KMS-11 (cell line): ENCODE measurements around the gene GRM8.
"Not testable (repeated sequence)": the region's sequence is repeated elsewhere in the genome, so short reads cannot be mapped to it uniquely, and the experiment has no call there.

Source experiments
- H2AFZ ChIP-seq: fragments of 200-600 bp; sonication (generic); 2 replicates; pipeline ENCODE4 v1.6.1; 2016; ENCODE audit warnings: antibody characterized with exemption, mixed run types, low read depth
- H3K27ac ChIP-seq: fragments of 200-600 bp; sonication (generic); 2 replicates; pipeline ENCODE4 v1.6.1; 2016; ENCODE audit warnings: mild to moderate bottlenecking, mixed run types
- H3K27me3 ChIP-seq: fragments of 200-600 bp; sonication (generic); 2 replicates; pipeline ENCODE4 v1.6.1; 2017; ENCODE audit warnings: mild to moderate bottlenecking, low read depth, mixed run types, moderate library complexity; ENCODE audit not compliant: insufficient read depth
- H3K36me3 ChIP-seq: fragments of 200-600 bp; sonication (generic); 2 replicates; pipeline ENCODE4 v1.6.1; 2017; ENCODE audit warnings: mild to moderate bottlenecking, mixed run types; ENCODE audit not compliant: insufficient read depth
- H3K4me1 ChIP-seq: fragments of 200-600 bp; sonication (generic); 2 replicates; pipeline ENCODE4 v1.6.1; 2016; ENCODE audit warnings: mild to moderate bottlenecking, low read depth, mixed run types; ENCODE audit not compliant: poor library complexity, severe bottlenecking
- H3K4me2 ChIP-seq: fragments of 200-600 bp; sonication (generic); 2 replicates; pipeline ENCODE4 v1.7.0; 2016; ENCODE audit warnings: mild to moderate bottlenecking, mixed run types
- H3K4me3 ChIP-seq: fragments of 200-600 bp; sonication (generic); IDR thresholded peaks from 2 replicates; pipeline ENCODE4 v1.6.1; 2017; ENCODE audit warnings: low read depth, low read length, mixed read lengths; ENCODE audit not compliant: insufficient read depth
- H3K79me2 ChIP-seq: fragments of 200-600 bp; sonication (generic); 2 replicates; pipeline ENCODE4 v1.6.1; 2016; ENCODE audit warnings: low read depth, mixed run types; ENCODE audit not compliant: insufficient read depth
- H3K9ac ChIP-seq: fragments of 200-600 bp; sonication (generic); 2 replicates; pipeline ENCODE4 v1.6.1; 2016; ENCODE audit warnings: mild to moderate bottlenecking, mixed run types
- H4K20me1 ChIP-seq: fragments of 200-600 bp; sonication (generic); 2 replicates; pipeline ENCODE4 v1.6.1; 2016; ENCODE audit warnings: mild to moderate bottlenecking, mixed run types; ENCODE audit not compliant: insufficient read depth
- TF ChIP-seq, protein P1 (sequence below): fragments of 200-600 bp; sonication (generic); conservative IDR thresholded peaks from 2 replicates; pipeline ENCODE4 v1.6.1; 2017; ENCODE audit warnings: low read depth, mild to moderate bottlenecking, antibody characterized with exemption, low read length, moderate library complexity, mixed read lengths

Gene GRM8

DNA sequence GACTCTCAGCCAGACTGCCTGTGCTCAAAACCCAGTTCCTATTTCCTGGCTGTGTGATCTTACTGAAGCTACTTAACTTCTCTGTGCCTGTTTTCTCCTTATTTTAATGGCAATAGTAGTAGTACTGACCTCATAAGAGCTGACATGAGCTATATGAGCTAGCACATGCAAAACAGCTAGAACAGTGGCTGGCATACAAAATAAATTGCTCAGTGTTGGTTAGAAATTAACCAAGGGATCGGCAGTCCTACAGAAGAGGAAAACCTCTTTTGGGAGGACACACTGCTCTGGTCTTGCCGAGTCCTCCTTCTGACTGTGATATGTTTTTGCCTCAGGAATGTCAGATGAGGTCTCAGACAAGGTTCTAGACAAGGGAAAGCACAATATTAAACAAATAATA is 322.6 kb downstream of the GRM8 start:
- TF ChIP-seq, protein P1, sequence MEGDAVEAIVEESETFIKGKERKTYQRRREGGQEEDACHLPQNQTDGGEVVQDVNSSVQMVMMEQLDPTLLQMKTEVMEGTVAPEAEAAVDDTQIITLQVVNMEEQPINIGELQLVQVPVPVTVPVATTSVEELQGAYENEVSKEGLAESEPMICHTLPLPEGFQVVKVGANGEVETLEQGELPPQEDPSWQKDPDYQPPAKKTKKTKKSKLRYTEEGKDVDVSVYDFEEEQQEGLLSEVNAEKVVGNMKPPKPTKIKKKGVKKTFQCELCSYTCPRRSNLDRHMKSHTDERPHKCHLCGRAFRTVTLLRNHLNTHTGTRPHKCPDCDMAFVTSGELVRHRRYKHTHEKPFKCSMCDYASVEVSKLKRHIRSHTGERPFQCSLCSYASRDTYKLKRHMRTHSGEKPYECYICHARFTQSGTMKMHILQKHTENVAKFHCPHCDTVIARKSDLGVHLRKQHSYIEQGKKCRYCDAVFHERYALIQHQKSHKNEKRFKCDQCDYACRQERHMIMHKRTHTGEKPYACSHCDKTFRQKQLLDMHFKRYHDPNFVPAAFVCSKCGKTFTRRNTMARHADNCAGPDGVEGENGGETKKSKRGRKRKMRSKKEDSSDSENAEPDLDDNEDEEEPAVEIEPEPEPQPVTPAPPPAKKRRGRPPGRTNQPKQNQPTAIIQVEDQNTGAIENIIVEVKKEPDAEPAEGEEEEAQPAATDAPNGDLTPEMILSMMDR: no peak
- Histone ChIP-seq H3K79me2 (no peaks in the 10 kb centered on the region), H3K4me3 (no peak overlapping the region), H3K4me2 (no peak overlapping the region), H3K27ac (no peak overlapping the region), H3K27me3 (no peaks in the 10 kb centered on the region), H2AFZ (no peak overlapping the region), H3K9ac (no peak overlapping the region), H3K4me1 (no peaks in the 10 kb centered on the region), H4K20me1 (no peaks in the 10 kb centered on the region), H3K36me3 (no peaks in the 10 kb centered on the region)

DNA sequence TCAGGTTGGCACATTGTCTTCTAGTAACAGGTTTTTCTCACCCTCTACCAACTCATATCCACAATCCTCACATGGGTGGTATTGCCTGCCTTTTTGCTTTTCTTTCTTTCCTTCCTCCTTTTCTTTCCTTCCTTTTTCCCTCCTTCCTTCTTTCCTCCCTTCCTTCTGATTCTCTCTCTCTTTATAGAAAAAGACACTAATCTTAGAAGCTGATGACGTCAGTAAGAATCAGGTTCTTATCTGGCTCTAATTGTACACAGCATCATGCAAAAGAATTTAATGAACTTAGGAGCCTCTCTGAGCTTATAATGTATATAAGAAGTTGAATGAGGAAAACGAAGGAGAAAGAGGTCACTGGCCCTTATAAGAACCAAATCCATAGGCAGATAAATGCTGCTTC is 328.3 kb downstream of the GRM8 start:
- Histone ChIP-seq H3K27me3 (no peaks in the 10 kb centered on the region), H3K79me2 (no peaks in the 10 kb centered on the region), H4K20me1 (no peaks in the 10 kb centered on the region), H3K4me2 (no peak overlapping the region), H3K9ac (no peak overlapping the region), H2AFZ (no peak overlapping the region), H3K4me3 (no peak overlapping the region), H3K27ac (no peak overlapping the region), H3K36me3 (no peaks in the 10 kb centered on the region), H3K4me1 (no peaks in the 10 kb centered on the region)
- TF ChIP-seq, protein P1: no peak

DNA sequence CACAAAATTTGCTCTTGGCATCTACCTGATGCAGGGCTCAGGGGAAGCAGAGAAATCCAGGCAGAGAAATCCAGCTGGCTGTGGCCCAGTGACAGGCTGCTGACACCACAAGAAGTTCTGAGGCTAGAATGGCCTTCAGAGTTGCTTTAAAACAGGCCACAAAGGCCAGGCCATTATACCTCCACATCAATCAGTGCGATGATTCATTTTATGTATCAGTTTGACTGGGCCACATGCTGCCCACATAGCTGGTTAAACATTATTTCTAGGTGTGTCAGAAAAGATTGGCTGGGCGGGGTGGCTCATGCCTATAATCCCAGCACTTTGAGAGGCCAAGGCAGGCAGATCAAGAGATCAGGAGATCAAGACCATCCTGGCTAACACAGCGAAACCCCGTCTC is 341.1 kb downstream of the GRM8 start:
- H2AFZ ChIP-seq, H3K36me3 ChIP-seq, H3K9ac ChIP-seq, H4K20me1 ChIP-seq, H3K27me3 ChIP-seq, H3K4me1 ChIP-seq, H3K79me2 ChIP-seq, H3K4me2 ChIP-seq, H3K27ac ChIP-seq, H3K4me3 ChIP-seq: not testable (repeated sequence)

DNA sequence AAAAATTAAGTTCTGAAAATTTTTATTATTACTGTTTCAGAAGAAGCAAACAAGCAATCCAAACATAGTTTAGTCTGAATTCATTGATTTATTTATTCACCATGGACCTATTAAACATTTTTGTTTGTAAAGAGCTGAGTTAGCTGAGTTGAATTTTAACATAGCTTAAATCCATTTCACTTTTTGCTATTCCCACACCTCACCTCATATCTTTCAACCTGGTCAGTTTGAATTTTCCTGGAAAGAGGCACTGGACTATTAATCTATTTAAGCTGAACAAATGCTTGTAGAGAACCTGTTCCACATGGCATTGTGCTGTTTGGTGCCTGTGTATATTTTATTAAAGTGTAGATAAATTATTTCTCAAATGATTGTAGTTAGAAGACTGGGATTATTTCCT is 344.2 kb downstream of the GRM8 start:
- H3K4me2 ChIP-seq, H3K4me3 ChIP-seq, H4K20me1 ChIP-seq, H3K36me3 ChIP-seq, H3K9ac ChIP-seq, H2AFZ ChIP-seq, H3K27ac ChIP-seq, H3K4me1 ChIP-seq, H3K27me3 ChIP-seq, H3K79me2 ChIP-seq: not testable (repeated sequence)

DNA sequence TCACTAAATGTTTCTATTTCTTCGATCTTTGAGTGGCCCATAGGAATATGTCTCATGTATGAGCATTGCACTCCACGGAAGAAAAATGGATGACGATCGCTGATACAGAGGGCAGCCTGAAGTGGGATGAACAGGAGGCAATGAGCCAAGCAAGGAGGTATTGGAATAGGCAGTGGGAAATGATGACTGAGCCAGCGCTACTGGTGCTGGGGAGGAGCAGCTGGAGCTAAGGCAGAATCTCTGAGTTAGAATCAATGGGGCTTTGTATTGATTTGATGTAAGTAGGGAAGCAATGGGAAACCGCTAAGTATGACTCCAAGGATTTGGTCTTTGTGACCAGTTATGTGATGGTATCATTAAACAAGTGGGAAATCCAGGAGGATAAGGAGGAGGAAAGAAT is 345.1 kb downstream of the GRM8 start:
- not testable (repeated sequence) for H3K4me3 ChIP-seq, H3K4me1 ChIP-seq, H3K27me3 ChIP-seq, H3K4me2 ChIP-seq, H3K36me3 ChIP-seq, H4K20me1 ChIP-seq, H3K79me2 ChIP-seq, H2AFZ ChIP-seq, H3K9ac ChIP-seq, H3K27ac ChIP-seq

DNA sequence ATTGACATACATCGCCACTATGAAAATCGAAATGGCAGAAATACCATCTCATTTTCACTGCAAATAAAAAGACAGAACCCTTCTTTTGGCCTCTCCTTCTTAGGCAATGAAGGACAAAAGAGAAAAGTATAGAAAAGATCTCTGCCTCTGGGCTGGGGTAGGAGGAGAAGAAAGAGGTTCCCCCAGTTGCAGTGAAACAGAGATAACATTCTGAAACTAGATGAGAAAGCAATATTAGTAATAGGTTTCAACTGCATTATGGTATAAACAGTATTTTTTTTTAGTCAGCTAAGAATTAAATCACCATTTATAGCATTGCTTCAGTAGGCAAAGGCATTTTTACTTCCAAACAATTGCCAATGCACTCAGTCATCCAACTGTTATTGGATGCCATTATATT is 347.5 kb downstream of the GRM8 start:
- not testable (repeated sequence) for H3K79me2 ChIP-seq, H3K9ac ChIP-seq, H3K36me3 ChIP-seq, H3K4me3 ChIP-seq, H3K27me3 ChIP-seq, H2AFZ ChIP-seq, H3K4me1 ChIP-seq, H3K4me2 ChIP-seq, H3K27ac ChIP-seq, H4K20me1 ChIP-seq

DNA sequence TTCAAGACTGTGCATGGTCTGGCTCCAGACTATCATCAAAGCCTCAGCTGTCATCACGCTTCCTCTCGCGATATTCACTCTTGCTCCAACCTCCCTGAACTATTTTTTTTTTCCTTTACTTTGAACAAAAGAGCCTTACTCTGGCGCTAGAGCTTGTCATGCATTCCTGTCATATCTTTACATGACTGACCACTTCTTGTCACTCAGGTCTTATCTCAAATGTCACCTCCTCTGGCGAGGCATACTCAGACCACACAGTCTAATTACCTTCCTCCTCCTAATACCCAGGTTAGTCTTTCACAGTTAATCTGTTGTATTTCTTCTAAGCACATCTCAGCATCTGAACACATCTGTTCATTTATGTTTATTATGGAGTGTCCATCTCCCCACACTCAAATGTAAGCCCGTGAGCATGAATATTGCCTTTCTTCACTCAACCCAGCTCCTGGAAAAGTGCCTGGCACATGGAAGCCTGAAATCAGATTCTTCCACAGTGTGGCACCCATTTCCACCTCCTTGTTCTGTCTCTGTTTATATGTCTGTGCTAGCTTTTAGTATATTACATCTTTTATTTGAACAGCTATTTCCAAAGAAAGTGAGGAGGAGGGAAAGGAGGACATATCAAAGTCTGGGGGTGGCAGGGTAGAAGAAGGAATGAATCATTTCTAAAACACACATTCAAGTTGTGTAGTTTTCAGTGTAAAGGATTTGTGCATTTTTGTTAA is 351.5 kb downstream of the GRM8 start:
- not testable (repeated sequence) for H3K79me2 ChIP-seq, H3K4me1 ChIP-seq, H3K4me3 ChIP-seq, H3K27me3 ChIP-seq, H3K27ac ChIP-seq, H3K36me3 ChIP-seq, H3K9ac ChIP-seq, H2AFZ ChIP-seq, H3K4me2 ChIP-seq, H4K20me1 ChIP-seq

DNA sequence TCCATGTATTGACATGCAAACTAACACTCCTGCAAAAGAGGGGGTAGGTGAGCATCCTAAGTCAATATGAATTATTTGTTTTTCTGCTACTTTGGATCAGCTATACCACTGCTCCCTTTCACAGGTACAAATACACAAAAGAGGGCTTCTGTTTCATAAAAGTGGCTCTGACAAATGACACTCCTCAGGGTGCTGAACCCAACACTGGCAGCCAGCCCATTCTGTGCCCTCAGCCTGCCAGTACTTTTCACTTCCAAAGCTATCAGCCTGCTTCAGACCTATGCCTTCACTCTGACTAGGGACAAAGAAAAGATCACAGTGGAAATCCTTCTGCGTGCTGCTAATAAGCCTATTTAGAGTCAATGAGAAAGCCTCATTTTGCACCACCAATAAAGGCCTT is 364.8 kb downstream of the GRM8 start:
- H3K27me3 ChIP-seq, H3K79me2 ChIP-seq: not testable (repeated sequence)

DNA sequence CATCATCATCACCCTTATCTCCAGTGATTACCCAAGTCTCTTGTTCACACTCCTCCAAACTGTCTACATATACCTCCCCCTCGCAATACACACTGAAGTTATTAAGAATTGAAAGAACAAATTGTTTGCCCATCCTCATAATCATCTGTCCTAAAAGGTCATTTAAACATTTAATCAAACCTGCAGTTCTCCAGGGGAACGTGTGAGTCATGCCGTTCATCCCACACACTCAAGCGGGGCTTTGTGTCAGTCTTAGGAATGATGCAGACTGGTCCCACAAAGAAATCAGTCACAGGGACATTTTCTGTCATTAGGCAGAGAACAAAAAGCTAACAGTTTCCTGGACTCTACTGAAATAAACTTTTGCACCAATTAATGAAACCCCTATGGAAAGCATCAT is 365.2 kb downstream of the GRM8 start:
- not testable (repeated sequence) for H3K36me3 ChIP-seq, H4K20me1 ChIP-seq, H2AFZ ChIP-seq, H3K79me2 ChIP-seq, H3K27ac ChIP-seq, H3K4me1 ChIP-seq, H3K9ac ChIP-seq, H3K4me2 ChIP-seq, H3K27me3 ChIP-seq, H3K4me3 ChIP-seq

More for the DNA sequence above, 364.8 kb downstream of the GRM8 start:
- H3K4me1 ChIP-seq, H3K36me3 ChIP-seq, H3K4me2 ChIP-seq, H4K20me1 ChIP-seq, H3K4me3 ChIP-seq, H3K27ac ChIP-seq, H2AFZ ChIP-seq, H3K9ac ChIP-seq: not testable (repeated sequence)
